Nephron (organoid): ENCODE measurements around the gene ZMAT3.
"Not testable (repeated sequence)": the region's sequence is repeated elsewhere in the genome, so short reads cannot be mapped to it uniquely, and the experiment has no call there.

Experiments used
- H3K27ac Mint-ChIP-seq, 3 experiments: 2 replicates each; pipeline ENCODE4 v1.8.0; 2020; ENCODE audit warnings: mixed read lengths in 3 of 3, mild to moderate bottlenecking in 2 of 3, moderate library complexity in 1 of 3
- H3K27me3 Mint-ChIP-seq: 2 replicates; pipeline ENCODE4 v1.8.0; 2021; ENCODE audit warnings: low read depth, mild to moderate bottlenecking, moderate library complexity, mixed read lengths
- H3K36me3 Mint-ChIP-seq: 2 replicates; pipeline ENCODE4 v1.8.0; 2020; ENCODE audit warnings: low read depth, mixed read lengths
- H3K4me1 Mint-ChIP-seq: 2 replicates; pipeline ENCODE4 v1.8.0; 2020; ENCODE audit warnings: mixed read lengths
- H3K4me3 Mint-ChIP-seq, 3 experiments: 2 replicates each; pipeline ENCODE4 v1.8.0; 2020; ENCODE audit warnings: mild to moderate bottlenecking in 3 of 3, mixed read lengths in 3 of 3, moderate library complexity in 2 of 3
- H3K9me3 Mint-ChIP-seq: 2 replicates; pipeline ENCODE4 v1.8.0; 2020; ENCODE audit warnings: mixed read lengths
- CTCF ChIP-seq, 3 experiments: fragments of 200-600 bp; sonication (generic); IDR thresholded peaks; one replicate each; pipeline ENCODE4 v1.5.0; 2021; ENCODE audit warnings: antibody characterized with exemption in 3 of 3; ENCODE audit not compliant: unreplicated experiment in 3 of 3

Gene ZMAT3

GRCh38 chr3:179067291-179067690 is 4.3 kb downstream of the ZMAT3 start:
- H3K9me3 Mint-ChIP-seq: no peaks in the 10 kb centered on the region
- no peak for TF ChIP-seq CTCF (IDR thresholded peaks at IDR 0.05; ENCODE audit: unreplicated experiment in 3 of 3)
- no peaks in the 10 kb centered on the region for H3K27me3 Mint-ChIP-seq
- peak overlapping the region; percentile 47 to 80 (median 80) for H3K27ac Mint-ChIP-seq
- H3K4me1 Mint-ChIP-seq: peaks cover 27% of the 10 kb centered on the region
- peaks cover 24% of the 10 kb centered on the region for H3K36me3 Mint-ChIP-seq
- peak overlapping the region in 2 of 3 experiments; percentile 1 to 47 for H3K4me3 Mint-ChIP-seq

GRCh38 chr3:179063945-179064560 is 7.6 kb downstream of the ZMAT3 start:
- Mint-ChIP-seq H3K36me3 (peaks cover 32% of the 10 kb centered on the region), H3K9me3 (no peaks in the 10 kb centered on the region), H3K4me3 (no peak overlapping the region), H3K27ac (no peak overlapping the region), H3K27me3 (no peaks in the 10 kb centered on the region), H3K4me1 (peaks cover 15% of the 10 kb centered on the region)
- TF ChIP-seq CTCF (IDR thresholded peaks at IDR 0.05; ENCODE audit: unreplicated experiment in 3 of 3): no peak

GRCh38 chr3:179056326-179056725 is 15.3 kb downstream of the ZMAT3 start:
- Mint-ChIP-seq H3K4me3 (no peak overlapping the region), H3K27me3 (no peaks in the 10 kb centered on the region), H3K4me1 (no peaks in the 10 kb centered on the region), H3K9me3 (peaks cover 13% of the 10 kb centered on the region), H3K36me3 (peaks cover 46% of the 10 kb centered on the region), H3K27ac (no peak overlapping the region)
- no peak for TF ChIP-seq CTCF (IDR thresholded peaks at IDR 0.05; ENCODE audit: unreplicated experiment in 3 of 3)

GRCh38 chr3:179054565-179054964 is 17.0 kb downstream of the ZMAT3 start:
- H3K36me3 Mint-ChIP-seq: peaks cover 51% of the 10 kb centered on the region
- not testable (repeated sequence) for H3K27me3 Mint-ChIP-seq, H3K27ac Mint-ChIP-seq, H3K4me1 Mint-ChIP-seq, H3K4me3 Mint-ChIP-seq
- peaks cover 26% of the 10 kb centered on the region for H3K9me3 Mint-ChIP-seq

GRCh38 chr3:179046497-179047353 is 24.9 kb downstream of the ZMAT3 start:
- H3K4me3 Mint-ChIP-seq: no peak overlapping the region
- TF ChIP-seq CTCF (IDR thresholded peaks at IDR 0.05; ENCODE audit: unreplicated experiment in 3 of 3): no peak
- peaks cover 5% of the 10 kb centered on the region for H3K27me3 Mint-ChIP-seq
- no peak overlapping the region for H3K27ac Mint-ChIP-seq
- peaks cover 53% of the 10 kb centered on the region for H3K36me3 Mint-ChIP-seq
- peaks cover 51% of the 10 kb centered on the region for H3K9me3 Mint-ChIP-seq
- peaks cover 5% of the 10 kb centered on the region for H3K4me1 Mint-ChIP-seq

- Mint-ChIP-seq H3K36me3 (peaks cover 53% of the 10 kb centered on the region), H3K9me3 (peaks cover 53% of the 10 kb centered on the region), H3K27ac (no peak overlapping the region), H3K4me1 (peaks cover 5% of the 10 kb centered on the region), H3K27me3 (peaks cover 5% of the 10 kb centered on the region), H3K4me3 (no peak overlapping the region)
- no peak for TF ChIP-seq CTCF (IDR thresholded peaks at IDR 0.05; ENCODE audit: unreplicated experiment in 3 of 3)
These were observed 25.7 kb downstream of the ZMAT3 start for GRCh38 chr3:179045719-179046402.

GRCh38 chr3:179038899-179039251 is 32.7 kb downstream of the ZMAT3 start:
- H3K4me3 Mint-ChIP-seq, H3K27me3 Mint-ChIP-seq, H3K4me1 Mint-ChIP-seq, H3K27ac Mint-ChIP-seq: not testable (repeated sequence)
- Mint-ChIP-seq H3K36me3 (peaks cover 45% of the 10 kb centered on the region), H3K9me3 (peaks cover 39% of the 10 kb centered on the region)
